Measurements from ENCODE around the gene FLNC. TPM values are rescaled to one million over a fixed set of nuclear protein-coding genes. Genes with fewer than 3 reads are reported as not detected.

The FLNC gene
- total and polyA plus RNA-seq, 9 of the 15 experiments (the other 6 are each of a cell fraction or from before 2014, with no cell fraction given) = 0.90 to 155 (median 28.8) TPM

DNA sequence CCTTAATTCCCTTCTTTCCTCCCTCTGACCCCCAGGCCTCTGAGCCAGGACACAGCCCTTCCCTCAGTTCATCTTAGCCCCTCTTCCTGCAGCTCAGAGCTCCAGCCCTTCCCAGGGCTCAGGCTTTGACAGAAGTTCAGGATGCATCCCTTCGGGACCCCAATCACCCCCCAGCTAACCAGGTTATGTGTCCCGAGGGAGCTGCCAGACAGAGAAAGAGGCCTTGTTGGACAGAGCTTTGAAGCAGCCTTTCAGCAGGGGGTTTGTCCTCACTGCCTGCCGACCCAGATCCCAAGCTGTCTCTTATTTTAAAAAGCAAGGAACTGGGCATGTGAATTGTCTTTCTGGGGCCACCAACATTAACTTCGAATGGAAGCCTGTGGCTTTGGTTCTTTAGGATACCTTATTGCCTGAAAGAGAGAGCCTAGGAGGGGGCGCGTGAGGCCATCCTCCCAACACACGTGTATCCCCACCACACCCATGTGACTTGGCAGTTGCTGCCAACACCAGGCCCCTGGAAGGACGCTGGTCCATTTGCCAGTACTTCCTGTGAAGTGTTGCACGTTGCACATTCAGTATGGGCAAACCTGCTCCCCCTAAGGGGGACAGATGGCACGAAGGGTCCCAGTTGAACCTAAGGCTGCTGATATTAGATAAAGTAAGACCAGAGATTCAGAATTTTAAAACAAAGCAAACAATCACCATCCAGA is 37.6 kb upstream of the FLNC start (continued):
- TF ChIP-seq NR2C2 (CRISPR knock-in tag; IDR thresholded peaks at IDR 0.05) (peak; percentile 57; the same call in 1 of the 2 replicates), NR2C2 (tag; IDR thresholded peaks at IDR 0.05) (0 out of 2 replicates have a peak, but pooled peaks have one; percentile 34), ZNF224 (CRISPR knock-in tag; IDR thresholded peaks at IDR 0.05) (no peak), NCOA6 (IDR thresholded peaks at IDR 0.05) (no peak), CSDE1 (IDR thresholded peaks at IDR 0.05) (no peak), NR4A1 (CRISPR knock-in tag; IDR thresholded peaks at IDR 0.05) (no peak; the same call in 1 of the 2 replicates), NR4A1 (tag; IDR thresholded peaks at IDR 0.05) (peak; percentile 69; the same call in 1 of the 2 replicates), TCF7L2 (IDR thresholded peaks at IDR 0.05; ENCODE audit: low read depth, low read length) (no peak), MTA2 (IDR thresholded peaks at IDR 0.05; ENCODE audit: low read depth) (no peak), RAD51 (IDR thresholded peaks at IDR 0.05; ENCODE audit: borderline replicate concordance, low read depth) (peak; percentile 63; the same call in 1 of the 2 replicates), PCBP2 (IDR thresholded peaks at IDR 0.05; ENCODE audit: low read depth, low read length, poor library complexity, severe bottlenecking) (no peak), GABPA (tag; conservative IDR thresholded peaks at IDR 0.05; ENCODE audit: low read depth) (no peak)
- TF ChIP-seq, protein P1, sequence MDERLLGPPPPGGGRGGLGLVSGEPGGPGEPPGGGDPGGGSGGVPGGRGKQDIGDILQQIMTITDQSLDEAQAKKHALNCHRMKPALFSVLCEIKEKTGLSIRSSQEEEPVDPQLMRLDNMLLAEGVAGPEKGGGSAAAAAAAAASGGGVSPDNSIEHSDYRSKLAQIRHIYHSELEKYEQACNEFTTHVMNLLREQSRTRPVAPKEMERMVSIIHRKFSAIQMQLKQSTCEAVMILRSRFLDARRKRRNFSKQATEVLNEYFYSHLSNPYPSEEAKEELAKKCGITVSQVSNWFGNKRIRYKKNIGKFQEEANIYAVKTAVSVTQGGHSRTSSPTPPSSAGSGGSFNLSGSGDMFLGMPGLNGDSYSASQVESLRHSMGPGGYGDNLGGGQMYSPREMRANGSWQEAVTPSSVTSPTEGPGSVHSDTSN (CRISPR knock-in tag; IDR thresholded peaks at IDR 0.05; ENCODE audit: low read depth) = no peak
- TF ChIP-seq, protein P1 (tag; conservative IDR thresholded peaks at IDR 0.05; ENCODE audit: low read depth) = no peak
